CD4-positive, alpha-beta memory T cell (primary cell): ENCODE results near the gene GPR12. TPM values are rescaled to one million over a fixed set of nuclear protein-coding genes. Genes with fewer than 3 reads are reported as not detected.

Experiments
- CTCF ChIA-PET: fragments of 350-600 bp; sonication (Branson Sonifier 250); formaldehyde crosslinking; loops from one replicate; lab custom pipeline; 2021; ENCODE audit warnings: inconsistent platforms; ENCODE audit not compliant: partially characterized antibody; lab: Charles Lee
- POLR2A ChIA-PET: fragments of 350-600 bp; sonication (Branson Sonifier 250); formaldehyde crosslinking; loops from one replicate; lab custom pipeline; 2021; ENCODE audit not compliant: partially characterized antibody; lab: Charles Lee
- DNase-seq, 5 donors: peaks; one replicate each; pipeline versions ENCODE4 v3.0.0 to v3.0.0-alpha.2; 2020 to 2022; ENCODE audit warnings: mixed read lengths in 1 of 5
- H3K27ac ChIP-seq: one replicate; pipeline ENCODE4 v1.7.0; 2013; ENCODE audit warnings: low read depth, low read length
- H3K27me3 ChIP-seq: 2 replicates; pipeline ENCODE4 v1.7.0; 2013; ENCODE audit warnings: mild to moderate bottlenecking, low read length, moderate library complexity; ENCODE audit not compliant: insufficient read depth
- H3K36me3 ChIP-seq: 2 replicates; pipeline ENCODE4 v1.7.0; 2013; ENCODE audit warnings: mild to moderate bottlenecking, low read length, moderate library complexity; ENCODE audit not compliant: insufficient read depth
- H3K4me1 ChIP-seq: 2 replicates; pipeline ENCODE4 v1.7.0; 2013; ENCODE audit warnings: mild to moderate bottlenecking, low read length, moderate library complexity; ENCODE audit not compliant: insufficient read depth
- H3K4me3 ChIP-seq, 2 donors: one replicate each; pipeline ENCODE4 v1.7.0; 2013; ENCODE audit warnings: low read length in 2 of 2, mild to moderate bottlenecking in 1 of 2
- H3K9me3 ChIP-seq, 2 donors: one replicate each; pipeline ENCODE4 v1.7.0; 2013; ENCODE audit warnings: low read length in 2 of 2, control low read depth in 1 of 2; ENCODE audit not compliant: control insufficient read depth in 1 of 2
- H3K27ac Mint-ChIP-seq, 7 donors: one replicate each; pipeline ENCODE4 v1.8.0; 2020 to 2021; ENCODE audit warnings: mixed read lengths in 7 of 7, mild to moderate bottlenecking in 6 of 7, inconsistent platforms in 3 of 7, moderate library complexity in 3 of 7
- H3K27me3 Mint-ChIP-seq, 2 donors: one replicate each; pipeline ENCODE4 v1.8.0; 2020 to 2021; ENCODE audit warnings: mixed read lengths in 2 of 2
- H3K36me3 Mint-ChIP-seq, 2 donors: one replicate each; pipeline ENCODE4 v1.8.0; 2020 to 2021; ENCODE audit warnings: mixed read lengths in 2 of 2, inconsistent platforms in 1 of 2, mild to moderate bottlenecking in 1 of 2
- H3K4me1 Mint-ChIP-seq, 4 donors: one replicate each; pipeline ENCODE4 v1.8.0; 2020 to 2021; ENCODE audit warnings: mixed read lengths in 4 of 4, mild to moderate bottlenecking in 1 of 4
- H3K4me3 Mint-ChIP-seq, 8 donors: one replicate each; pipeline ENCODE4 v1.8.0; 2020 to 2021; ENCODE audit warnings: mixed read lengths in 8 of 8, mild to moderate bottlenecking in 7 of 8, moderate library complexity in 6 of 8, inconsistent platforms in 3 of 8
- H3K9me3 Mint-ChIP-seq, 8 donors: one replicate each; pipeline ENCODE4 v1.8.0; 2020 to 2021; ENCODE audit warnings: mixed read lengths in 8 of 8, mild to moderate bottlenecking in 5 of 8, inconsistent platforms in 3 of 8, moderate library complexity in 1 of 8
- intact Hi-C: fragments of 100-400 bp; cut with micrococcal nuclease; formaldehyde crosslinking; loops from one replicate; pipeline ENCODE4 v1.15.1; 2023
- polyA plus RNA-seq, 2 donors: library from polyadenylated mRNA; unstranded; fragments of 300-500 nt; fragmentation: Illumina TruSeq; gene quantifications; one replicate each; pipeline ENCODE4 v1.2.3, GENCODE V29; 2021
- total RNA-seq, 2 experiments: library from RNA; stranded (reverse); gene quantifications; one replicate each; pipeline ENCODE4 v1.2.3, GENCODE V29; 2021

GPR12 gene
- total and polyA plus RNA-seq, 4 experiments from 2014 or later, result not detected

DNA sequence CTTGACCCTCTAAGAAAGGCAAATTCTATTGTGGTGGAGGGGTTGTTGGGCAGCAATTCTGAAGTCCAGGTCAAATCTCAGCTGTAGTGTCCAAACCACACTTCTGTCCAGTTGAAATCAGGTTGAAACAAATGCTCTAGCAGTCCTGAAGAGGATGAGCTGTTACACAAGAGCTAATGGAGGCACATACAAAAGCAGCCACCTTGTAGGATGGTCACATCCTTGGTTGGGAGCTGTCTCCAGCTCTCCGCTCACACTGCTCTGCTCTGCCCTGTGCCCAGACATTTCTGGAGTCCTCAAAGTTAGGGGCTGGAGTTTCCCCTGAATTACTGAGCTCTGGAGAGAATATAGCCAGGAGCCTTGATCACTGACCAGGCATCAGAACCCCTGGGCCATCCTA, 47.2 kb downstream of the GPR12 start:
- H3K4me1 Mint-ChIP-seq, result peaks cover 0 to 4% (median 0%) of the 10 kb centered on the region in 4 donors
- DNase-seq, result no peak
- no peaks in the 10 kb centered on the region for H3K9me3 ChIP-seq
- H3K4me3 Mint-ChIP-seq, result no peak overlapping the region
- ChIA-PET POLR2A (no interaction called here), CTCF (interaction anchor here (4.2 kb wide), 1 partner anchor 16 kb away, joined by 26 read pairs; no protein-coding TSS in a partner anchor)
- no peaks in the 10 kb centered on the region for H3K36me3 ChIP-seq
- no peaks in the 10 kb centered on the region for H3K27me3 ChIP-seq
- H3K9me3 Mint-ChIP-seq, result peaks cover 0 to 6% (median 0%) of the 10 kb centered on the region in 8 donors
- no peaks in the 10 kb centered on the region for H3K27me3 Mint-ChIP-seq
- H3K4me3 ChIP-seq, result no peak overlapping the region
- no peaks in the 10 kb centered on the region for H3K4me1 ChIP-seq
- H3K27ac Mint-ChIP-seq, result no peak overlapping the region
- H3K36me3 Mint-ChIP-seq, result no peaks in the 10 kb centered on the region
- intact Hi-C loops, result no loop called here
- no peak overlapping the region for H3K27ac ChIP-seq

DNA sequence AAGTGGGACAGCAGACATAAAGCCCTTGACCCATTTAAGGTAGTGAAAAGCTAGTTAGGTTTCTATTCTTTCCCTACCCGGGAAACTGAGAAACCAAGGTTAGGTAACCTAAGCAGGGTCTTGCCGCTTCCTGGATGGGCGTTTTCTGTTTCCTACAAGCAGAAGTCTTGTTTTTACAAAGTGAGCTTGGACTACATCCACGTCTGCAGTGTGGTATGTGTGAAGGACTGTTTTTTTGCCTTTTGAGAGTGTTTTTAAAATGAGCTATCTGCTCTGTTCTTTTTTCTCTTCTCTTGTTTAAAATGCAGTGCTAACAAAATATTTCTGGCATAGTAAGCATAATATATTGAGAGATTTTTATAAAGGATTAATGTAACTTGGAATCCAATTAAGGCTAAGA, 49.4 kb downstream of the GPR12 start:
- POLR2A ChIA-PET, result no interaction called here
- H3K27ac Mint-ChIP-seq, result no peak overlapping the region

GRCh38 chr13:26710166-26710565, 50.4 kb downstream of the GPR12 start:
- Histone ChIP-seq H3K4me1 (no peaks in the 10 kb centered on the region), H3K9me3 (no peaks in the 10 kb centered on the region), H3K27ac (no peak overlapping the region), H3K36me3 (no peaks in the 10 kb centered on the region), H3K4me3 (no peak overlapping the region), H3K27me3 (no peaks in the 10 kb centered on the region)
- ChIA-PET CTCF (interaction anchor here (2.8 to 4.2 kb wide), 2 partner anchors 12 to 163 kb away, joined by 8 to 26 read pairs; no protein-coding TSS in a partner anchor), POLR2A (no interaction called here)
- H3K36me3 Mint-ChIP-seq, result no peaks in the 10 kb centered on the region
- peaks cover 0 to 4% (median 0%) of the 10 kb centered on the region in 4 donors for H3K4me1 Mint-ChIP-seq
- peaks cover 0 to 6% (median 0%) of the 10 kb centered on the region in 8 donors for H3K9me3 Mint-ChIP-seq
- DNase-seq, result no peak
- peak overlapping the region in 1 of 7 donors; percentile 48 for H3K27ac Mint-ChIP-seq
- peaks cover 2% of the 10 kb centered on the region in 2 donors for H3K27me3 Mint-ChIP-seq
- H3K4me3 Mint-ChIP-seq, result no peak overlapping the region
- intact Hi-C loops, result no loop called here

More for the DNA sequence above, 49.4 kb downstream of the GPR12 start:
- Mint-ChIP-seq H3K4me3 (no peak overlapping the region), H3K36me3 (no peaks in the 10 kb centered on the region), H3K9me3 (peaks cover 0 to 6% (median 0%) of the 10 kb centered on the region in 8 donors), H3K4me1 (peaks cover 0 to 4% (median 0%) of the 10 kb centered on the region in 4 donors), H3K27me3 (peaks cover 0 to 2% of the 10 kb centered on the region in 2 donors)
- no peak overlapping the region for H3K27ac ChIP-seq
- intact Hi-C loops, result no loop called here
- no peaks in the 10 kb centered on the region for H3K27me3 ChIP-seq
- no peak overlapping the region for H3K4me3 ChIP-seq
- no peak for DNase-seq
- no peaks in the 10 kb centered on the region for H3K9me3 ChIP-seq
- no peaks in the 10 kb centered on the region for H3K36me3 ChIP-seq
- CTCF ChIA-PET, result interaction anchor here (1.0 to 4.2 kb wide), 4 partner anchors 9 to 220 kb away, joined by 3 to 26 read pairs (median 8); no protein-coding TSS in a partner anchor
- H3K4me1 ChIP-seq, result no peaks in the 10 kb centered on the region

GRCh38 chr13:26709461-26709860, 51.1 kb downstream of the GPR12 start:
- H3K4me3 ChIP-seq, result no peak overlapping the region
- H3K9me3 ChIP-seq, result no peaks in the 10 kb centered on the region
- Mint-ChIP-seq H3K27me3 (peaks cover 2% of the 10 kb centered on the region in 2 donors), H3K4me1 (peaks cover 0 to 4% (median 0%) of the 10 kb centered on the region in 4 donors), H3K9me3 (peaks cover 0 to 6% (median 0%) of the 10 kb centered on the region in 8 donors), H3K36me3 (no peaks in the 10 kb centered on the region), H3K27ac (no peak overlapping the region), H3K4me3 (no peak overlapping the region)
- DNase-seq, result no peak
- no peak overlapping the region for H3K27ac ChIP-seq
- no peaks in the 10 kb centered on the region for H3K4me1 ChIP-seq
- ChIA-PET POLR2A (no interaction called here), CTCF (interaction anchor here (2.8 to 4.9 kb wide), 2 partner anchors 164 to 221 kb away, joined by 8 to 32 read pairs; no protein-coding TSS in a partner anchor)
- H3K36me3 ChIP-seq, result no peaks in the 10 kb centered on the region
- H3K27me3 ChIP-seq, result no peaks in the 10 kb centered on the region
- intact Hi-C loops, result no loop called here

- Histone ChIP-seq H3K27ac (no peak overlapping the region), H3K9me3 (no peaks in the 10 kb centered on the region), H3K4me1 (no peaks in the 10 kb centered on the region), H3K4me3 (no peak overlapping the region), H3K27me3 (no peaks in the 10 kb centered on the region), H3K36me3 (no peaks in the 10 kb centered on the region)
- Mint-ChIP-seq H3K36me3 (no peaks in the 10 kb centered on the region), H3K4me1 (peaks cover 0 to 4% (median 0%) of the 10 kb centered on the region in 4 donors), H3K27ac (no peak overlapping the region), H3K4me3 (no peak overlapping the region), H3K9me3 (peaks cover 0 to 6% (median 0%) of the 10 kb centered on the region in 8 donors), H3K27me3 (peaks cover 2% of the 10 kb centered on the region in 2 donors)
- ChIA-PET CTCF (interaction anchor here (0.8 to 4.9 kb wide), 6 partner anchors 9 to 523 kb away, joined by 3 to 32 read pairs (median 14); no protein-coding TSS in a partner anchor), POLR2A (no interaction called here)
- no peak for DNase-seq
- intact Hi-C loops, result loop anchor here (1.0 kb wide), 1 partner anchor 165 kb away; no protein-coding TSS in a partner anchor
Observed at GRCh38 chr13:26708007-26708297, 52.6 kb downstream of the GPR12 start.

- Histone ChIP-seq H3K27me3 (no peaks in the 10 kb centered on the region), H3K4me1 (no peaks in the 10 kb centered on the region), H3K4me3 (no peak overlapping the region), H3K36me3 (no peaks in the 10 kb centered on the region), H3K27ac (no peak overlapping the region), H3K9me3 (no peaks in the 10 kb centered on the region)
- CTCF ChIA-PET, result interaction anchor here (0.8 to 4.9 kb wide), 7 partner anchors 9 to 523 kb away, joined by 3 to 32 read pairs (median 8); no protein-coding TSS in a partner anchor
- Mint-ChIP-seq H3K9me3 (peaks cover 0 to 2% (median 0%) of the 10 kb centered on the region in 8 donors), H3K27me3 (peaks cover 2% of the 10 kb centered on the region in 2 donors), H3K4me3 (no peak overlapping the region), H3K36me3 (no peaks in the 10 kb centered on the region), H3K4me1 (peaks cover 0 to 4% (median 0%) of the 10 kb centered on the region in 4 donors), H3K27ac (no peak overlapping the region)
- POLR2A ChIA-PET, result no interaction called here
- intact Hi-C loops, result loop anchor here (1.0 kb wide), 1 partner anchor 166 kb away; no protein-coding TSS in a partner anchor
- peak in 4 of 5 donors; percentile 30 to 48 (median 42) for DNase-seq
Observed at GRCh38 chr13:26707122-26708006, 53.2 kb downstream of the GPR12 start.

DNA sequence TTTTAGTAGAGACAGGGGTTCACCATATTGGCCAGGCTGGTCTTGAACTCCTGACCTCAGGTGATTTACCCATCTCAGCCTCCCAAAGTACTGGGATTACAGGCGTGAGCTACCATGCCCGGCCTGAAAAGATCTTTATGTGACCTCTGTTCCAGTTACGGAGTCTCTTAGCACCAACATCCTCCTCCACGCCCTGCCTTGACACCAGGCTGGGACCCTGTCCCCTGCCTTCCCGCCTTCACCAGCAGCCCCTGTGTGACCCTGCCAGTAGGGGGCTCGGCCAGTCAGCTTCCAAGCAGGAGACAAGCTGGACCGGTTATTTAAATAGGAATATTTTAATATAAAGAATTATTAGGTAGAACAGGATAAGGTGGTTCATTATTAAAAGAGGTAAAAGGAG, 54.2 kb downstream of the GPR12 start:
- no peaks in the 10 kb centered on the region for H3K36me3 Mint-ChIP-seq
- CTCF ChIA-PET, result interaction anchor here (1.2 to 4.9 kb wide), 7 partner anchors 10 to 224 kb away, joined by 3 to 32 read pairs (median 3); no protein-coding TSS in a partner anchor
- peaks cover 2% of the 10 kb centered on the region in 2 donors for H3K27me3 Mint-ChIP-seq
- no peak overlapping the region for H3K27ac Mint-ChIP-seq
- no peaks in the 10 kb centered on the region for H3K4me1 ChIP-seq
- no peak overlapping the region for H3K4me3 ChIP-seq
- POLR2A ChIA-PET, result no interaction called here
- H3K9me3 Mint-ChIP-seq, result no peaks in the 10 kb centered on the region
- no peak overlapping the region for H3K4me3 Mint-ChIP-seq
- peaks cover 0 to 4% (median 0%) of the 10 kb centered on the region in 4 donors for H3K4me1 Mint-ChIP-seq
- no peak overlapping the region for H3K27ac ChIP-seq
- intact Hi-C loops, result no loop called here
- no peaks in the 10 kb centered on the region for H3K9me3 ChIP-seq
- no peaks in the 10 kb centered on the region for H3K27me3 ChIP-seq
- H3K36me3 ChIP-seq, result no peaks in the 10 kb centered on the region
- DNase-seq, result no peak
